Measurements from ENCODE around the gene CDH23. TPM values are rescaled to one million over a fixed set of nuclear protein-coding genes. Genes with fewer than 3 reads are reported as not detected.

Gene CDH23
- total and polyA plus RNA-seq, 2 of the 8 experiments (the other 6 are each of a cell fraction or from before 2014, with no cell fraction given) = 1.9 to 4.9 TPM

- TF ChIP-seq E2F6 (IDR thresholded peaks at IDR 0.05) (peak; percentile 33; the same call in 1 of the 2 replicates), ASH2L (IDR thresholded peaks at IDR 0.05; ENCODE audit: low read length) (peak; percentile 38), GABPA (IDR thresholded peaks at IDR 0.05; ENCODE audit: borderline replicate concordance, insufficient read depth, low read length) (no peak), POLR2A (IDR thresholded peaks at IDR 0.05; ENCODE audit: control extremely low read depth in 1 of 2, low read depth in 2 of 2, low read length in 2 of 2) (no peak), TCF12 (IDR thresholded peaks at IDR 0.05; ENCODE audit: low read depth, low read length) (no peak), SRF (IDR thresholded peaks at IDR 0.05; ENCODE audit: low read depth, low read length) (no peak), SP1 (IDR thresholded peaks at IDR 0.05; ENCODE audit: low read depth, low read length) (no peak), JUN (IDR thresholded peaks at IDR 0.05; ENCODE audit: low read depth, low read length) (no peak), RFX5 (IDR thresholded peaks at IDR 0.05; ENCODE audit: borderline replicate concordance, low read depth, low read length) (no peak), MAFK (IDR thresholded peaks at IDR 0.05; ENCODE audit: low read depth, low read length) (no peak), RBBP5 (IDR thresholded peaks at IDR 0.05; ENCODE audit: borderline replicate concordance, low read depth, low read length) (0 out of 2 replicates have a peak, but pooled peaks have one; percentile 52), YY1 (IDR thresholded peaks at IDR 0.05; ENCODE audit: low read depth, low read length) (no peak), CEBPB (IDR thresholded peaks at IDR 0.05; ENCODE audit: low read depth, low read length) (no peak), EGR1 (IDR thresholded peaks at IDR 0.05; ENCODE audit: borderline replicate concordance, low read depth, low read length) (no peak), JUND (IDR thresholded peaks at IDR 0.05; ENCODE audit: low read length) (no peak), ATF3 (IDR thresholded peaks at IDR 0.05; ENCODE audit: insufficient read depth, low read depth, low read length) (no peak), HDAC2 (IDR thresholded peaks at IDR 0.05; ENCODE audit: borderline replicate concordance in 1 of 2, low read depth in 2 of 2, low read length in 2 of 2) (no peak), RNF2 (IDR thresholded peaks at IDR 0.05; ENCODE audit: borderline replicate concordance, low read depth, low read length, missing control alignments, poor library complexity, severe bottlenecking) (no peak), CHD1 (IDR thresholded peaks at IDR 0.05; ENCODE audit: low read depth, low read length) (no peak), SIX5 (IDR thresholded peaks at IDR 0.05; ENCODE audit: low read depth, low read length) (no peak), NANOG (IDR thresholded peaks at IDR 0.05; ENCODE audit: insufficient read depth, low read depth, low read length, poor library complexity, severe bottlenecking) (no peak)
These were observed 224.8 kb downstream of the CDH23 start (continued) for GRCh38 chr10:71621231-71622153.
